Inflammatory macrophage treated with lipopolysaccharide for 4 hours (primary cell): ENCODE results near the gene SNRNP35.
"Not testable (repeated sequence)": the region's sequence is repeated elsewhere in the genome, so short reads cannot be mapped to it uniquely, and the experiment has no call there.

Experiments used
- DNase-seq: peaks from one replicate; pipeline ENCODE4 v3.0.0-alpha.2; 2020

SNRNP35 gene, protein sequence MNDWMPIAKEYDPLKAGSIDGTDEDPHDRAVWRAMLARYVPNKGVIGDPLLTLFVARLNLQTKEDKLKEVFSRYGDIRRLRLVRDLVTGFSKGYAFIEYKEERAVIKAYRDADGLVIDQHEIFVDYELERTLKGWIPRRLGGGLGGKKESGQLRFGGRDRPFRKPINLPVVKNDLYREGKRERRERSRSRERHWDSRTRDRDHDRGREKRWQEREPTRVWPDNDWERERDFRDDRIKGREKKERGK

DNA sequence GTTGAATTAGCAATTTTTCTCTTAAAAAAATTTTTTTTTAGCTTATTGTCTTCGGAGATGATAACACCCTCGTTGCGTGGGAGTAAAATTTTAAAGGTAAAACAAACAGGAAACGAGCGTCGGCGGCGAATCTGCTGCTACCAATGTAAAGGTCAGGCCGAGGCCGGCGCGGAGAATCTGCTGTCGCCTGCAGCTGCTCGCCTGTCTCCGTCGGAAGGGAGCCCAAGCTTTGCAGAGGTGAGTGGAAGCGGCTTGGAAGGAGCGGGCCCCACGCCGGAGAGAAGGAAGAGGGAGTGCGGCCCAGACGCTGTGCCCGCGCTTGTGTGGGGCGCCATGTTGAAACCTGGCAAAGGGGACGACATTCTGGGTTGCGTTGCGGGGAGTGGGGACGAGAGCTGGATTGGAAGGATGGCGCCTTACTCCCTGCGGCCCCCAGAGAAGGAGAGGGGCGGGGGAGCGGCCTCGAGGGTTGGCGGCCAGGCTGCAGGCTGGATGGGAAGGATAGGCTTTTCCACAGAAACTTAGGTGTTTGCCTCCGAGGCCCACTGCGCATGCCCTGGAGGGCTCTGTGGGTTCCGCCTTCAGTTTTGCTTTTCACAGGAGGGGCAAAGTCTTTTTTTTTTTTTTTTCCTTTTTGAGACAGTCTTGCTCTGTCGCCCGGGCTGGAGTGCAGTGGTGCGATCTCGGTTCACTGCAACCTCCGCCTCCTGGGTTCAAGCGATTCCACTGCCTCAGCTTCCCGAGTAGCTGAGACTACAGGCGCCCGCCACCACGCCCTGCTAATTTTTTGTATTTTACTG lies at the start of gene SNRNP35:
Gene SNRNP35, plus strand, starts transcription at position 160 of the 800 bp plus-strand sequence. CDS start 7,402 bp downstream, outside the sequence.
- DNase-seq, result peak; percentile 88

- not testable (repeated sequence) for DNase-seq
Observed at GRCh38 chr12:123408619-123409018, 49.3 kb upstream of the SNRNP35 start.

DNA sequence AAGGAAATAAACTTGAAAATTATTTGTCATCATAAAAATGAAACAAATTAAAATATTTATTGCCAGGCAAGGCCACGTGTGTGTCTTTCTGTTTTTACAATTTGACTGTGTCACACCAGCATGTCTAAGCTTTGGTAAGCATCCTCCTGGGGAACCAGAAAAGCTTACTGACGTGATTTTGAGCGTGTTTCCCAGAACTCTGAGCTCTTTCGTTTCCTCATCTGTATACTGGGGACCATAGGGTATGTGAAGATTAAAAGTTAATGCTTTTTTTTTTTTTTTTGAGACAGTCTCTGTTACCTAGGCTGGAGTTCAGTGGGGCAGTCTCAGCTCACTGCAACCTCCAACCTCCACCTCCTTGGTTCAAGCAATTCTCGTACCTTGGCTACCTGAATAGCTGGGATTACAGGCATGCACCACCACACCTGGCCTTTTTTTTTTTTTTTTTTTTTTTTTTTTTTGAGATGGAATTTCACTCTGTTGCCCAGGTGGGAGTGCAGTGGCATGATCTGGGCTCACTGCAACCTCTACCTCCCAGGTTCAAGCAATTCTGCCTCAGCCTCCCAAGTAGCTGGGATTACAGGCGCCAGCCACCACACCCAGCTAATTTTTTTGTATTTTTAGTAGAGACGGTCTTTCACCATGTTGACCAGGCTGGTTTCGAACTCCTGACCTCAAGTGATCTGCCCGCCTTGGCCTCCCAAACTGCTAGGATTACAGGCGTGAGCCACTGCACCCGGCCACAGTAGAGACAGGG lies 48.5 kb upstream of the SNRNP35 start:
- not testable (repeated sequence) for DNase-seq

- no peak for DNase-seq
Observed at GRCh38 chr12:123410041-123410412, 47.9 kb upstream of the SNRNP35 start.

DNA sequence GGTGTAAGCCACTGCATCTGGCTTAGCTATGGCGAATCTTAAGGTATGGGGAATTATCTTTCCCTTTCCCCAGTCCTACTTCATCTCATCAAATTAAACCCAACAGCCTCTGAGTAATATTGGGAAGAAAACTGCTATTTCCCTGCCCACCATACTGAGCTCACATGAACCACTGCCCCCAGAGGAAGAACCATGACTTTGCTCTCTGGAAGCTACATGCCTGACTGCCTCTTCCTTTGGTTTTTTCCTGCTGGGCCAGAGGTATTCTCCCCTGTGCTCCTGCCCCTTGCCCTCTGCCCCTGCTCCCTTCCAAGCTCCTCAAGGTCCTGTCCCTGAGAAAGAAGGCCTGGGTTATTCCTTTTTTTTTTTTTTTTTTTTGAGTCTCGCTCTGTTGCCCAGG lies 36.6 kb upstream of the SNRNP35 start:
- no peak for DNase-seq

DNA sequence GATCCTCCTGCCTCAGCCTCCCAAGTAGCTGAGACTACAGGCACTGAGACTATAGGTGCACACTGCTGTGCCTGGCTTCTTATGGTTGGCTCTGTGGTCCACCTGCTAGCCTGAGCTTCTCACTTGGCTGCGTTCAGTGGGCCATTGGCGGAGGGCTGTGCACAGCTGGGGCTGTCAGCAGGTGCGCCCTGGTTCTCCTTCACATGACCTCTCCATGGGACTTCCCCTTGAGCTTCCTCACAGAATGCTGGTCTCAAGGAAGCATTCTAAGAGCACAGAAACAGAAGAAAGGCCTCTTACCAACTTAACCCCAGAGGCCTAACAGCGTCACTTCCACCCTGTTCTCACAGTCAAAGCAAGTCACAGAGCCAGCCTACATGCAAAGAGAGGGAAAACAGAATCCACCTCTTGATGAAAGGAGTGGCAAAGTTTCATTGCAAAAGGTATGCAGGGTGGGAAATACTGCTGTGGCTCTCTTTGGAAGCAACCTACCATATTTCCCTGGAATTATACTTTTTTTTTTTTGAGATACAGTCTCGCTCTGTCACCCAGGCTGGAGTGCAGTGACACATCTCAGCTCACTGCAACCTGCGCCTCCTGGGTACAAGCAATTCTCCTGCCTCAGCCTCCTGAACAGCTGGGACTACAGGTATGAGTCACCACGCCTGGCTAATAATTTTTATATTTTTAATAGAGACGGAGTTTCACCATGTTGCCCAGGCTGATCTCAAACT lies 30.7 kb upstream of the SNRNP35 start:
- no peak for DNase-seq

DNA sequence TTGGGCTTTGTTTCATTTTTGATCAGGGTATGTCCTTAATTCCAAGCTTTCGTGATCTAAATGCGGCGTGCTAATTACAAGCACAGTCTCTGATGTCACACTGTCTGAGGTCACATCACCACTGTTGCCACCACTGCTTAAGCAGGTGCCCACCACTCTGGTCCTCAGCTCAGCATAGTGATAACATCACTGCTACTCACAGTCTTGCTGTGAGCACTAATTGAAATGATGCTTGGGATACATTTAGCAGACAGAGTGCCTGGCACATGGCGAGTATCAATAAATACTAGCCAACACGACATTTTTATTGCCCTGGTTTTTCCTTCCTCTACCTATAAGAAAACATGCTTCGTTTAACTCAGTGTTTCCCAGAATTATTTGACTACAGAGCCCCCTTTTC lies 29.3 kb upstream of the SNRNP35 start:
- no peak for DNase-seq

DNA sequence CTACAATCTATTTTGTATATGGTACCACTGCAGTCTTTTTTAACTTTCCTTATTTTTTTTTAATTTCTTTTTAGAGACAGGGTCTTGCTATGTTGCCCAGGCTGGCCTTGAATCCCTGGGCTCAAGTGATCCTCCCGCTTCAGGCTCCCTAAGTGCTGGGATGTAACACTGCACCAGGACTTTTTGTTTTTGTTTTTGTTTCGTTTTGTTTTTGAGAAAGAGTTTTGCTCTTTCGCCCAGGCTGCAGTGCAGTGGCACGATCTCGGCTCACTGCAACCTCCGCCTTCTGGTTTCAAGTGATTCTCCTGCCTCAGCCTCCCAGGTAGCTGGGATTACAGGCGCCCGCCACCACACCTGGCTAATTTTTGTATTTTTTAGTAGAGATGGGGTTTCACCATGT lies 28.8 kb upstream of the SNRNP35 start:
- not testable (repeated sequence) for DNase-seq

DNA sequence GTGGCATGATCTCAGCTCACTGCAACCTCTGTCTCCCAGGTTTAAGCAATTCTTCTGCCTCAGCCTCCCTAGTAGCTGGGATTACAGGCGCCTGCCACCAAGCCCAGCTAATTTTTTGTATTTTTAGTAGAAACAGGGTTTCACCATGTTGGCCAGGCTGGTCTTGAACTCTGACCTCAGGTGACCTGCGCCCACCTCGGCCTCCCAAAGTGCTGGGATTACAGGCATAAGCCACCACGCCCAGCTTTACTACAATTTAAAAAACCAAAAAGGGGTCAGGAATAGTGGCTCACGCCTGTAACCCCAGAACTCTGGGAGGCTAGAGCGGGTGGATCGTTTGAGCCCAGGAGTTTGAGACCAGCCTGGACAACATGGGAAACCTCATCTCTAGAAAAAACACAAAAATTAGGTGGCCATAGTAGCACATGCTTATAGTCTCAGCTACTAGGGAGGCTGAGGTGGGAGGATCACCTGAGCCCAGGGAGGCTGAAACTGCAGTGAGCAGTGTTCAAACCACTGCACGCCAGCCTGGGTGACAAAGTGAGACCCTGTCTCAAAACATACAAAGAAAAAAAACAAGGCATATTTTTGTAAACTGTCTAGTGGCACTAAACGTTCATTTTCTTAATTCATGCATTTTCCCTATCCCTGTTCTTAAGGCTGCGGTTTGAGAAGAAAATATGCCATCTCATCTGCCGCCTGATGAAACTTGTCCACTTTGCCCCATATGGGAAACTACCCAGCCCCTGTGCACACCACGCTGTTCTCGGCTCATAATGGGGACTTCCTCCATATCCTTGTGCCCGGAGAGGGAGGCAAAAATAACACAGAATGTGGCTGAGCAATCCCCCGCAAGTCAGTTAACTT lies 25.8 kb upstream of the SNRNP35 start:
- peak; percentile 95 for DNase-seq

DNA sequence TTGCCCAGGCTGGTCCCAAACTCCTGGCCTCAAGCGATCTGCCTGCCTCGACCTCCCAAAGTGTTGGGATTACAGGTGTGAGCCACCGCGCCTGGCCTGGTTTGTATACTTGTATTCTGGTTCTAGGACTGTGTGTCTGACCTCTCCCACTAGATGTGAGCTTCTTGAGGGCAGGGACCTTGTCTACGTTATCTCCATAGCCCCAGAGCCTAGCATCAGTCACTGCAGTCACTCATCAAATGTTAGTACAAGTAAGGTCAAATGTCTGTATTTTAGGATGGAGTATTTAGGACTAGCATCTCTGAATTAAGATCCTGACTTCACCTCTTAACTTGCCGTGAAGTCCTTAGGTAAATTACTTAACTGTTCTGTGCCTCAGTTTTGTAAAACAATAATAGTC lies 24.3 kb upstream of the SNRNP35 start:
- no peak for DNase-seq

- DNase-seq, result no peak
Observed at GRCh38 chr12:123435636-123436016, 22.3 kb upstream of the SNRNP35 start.

DNA sequence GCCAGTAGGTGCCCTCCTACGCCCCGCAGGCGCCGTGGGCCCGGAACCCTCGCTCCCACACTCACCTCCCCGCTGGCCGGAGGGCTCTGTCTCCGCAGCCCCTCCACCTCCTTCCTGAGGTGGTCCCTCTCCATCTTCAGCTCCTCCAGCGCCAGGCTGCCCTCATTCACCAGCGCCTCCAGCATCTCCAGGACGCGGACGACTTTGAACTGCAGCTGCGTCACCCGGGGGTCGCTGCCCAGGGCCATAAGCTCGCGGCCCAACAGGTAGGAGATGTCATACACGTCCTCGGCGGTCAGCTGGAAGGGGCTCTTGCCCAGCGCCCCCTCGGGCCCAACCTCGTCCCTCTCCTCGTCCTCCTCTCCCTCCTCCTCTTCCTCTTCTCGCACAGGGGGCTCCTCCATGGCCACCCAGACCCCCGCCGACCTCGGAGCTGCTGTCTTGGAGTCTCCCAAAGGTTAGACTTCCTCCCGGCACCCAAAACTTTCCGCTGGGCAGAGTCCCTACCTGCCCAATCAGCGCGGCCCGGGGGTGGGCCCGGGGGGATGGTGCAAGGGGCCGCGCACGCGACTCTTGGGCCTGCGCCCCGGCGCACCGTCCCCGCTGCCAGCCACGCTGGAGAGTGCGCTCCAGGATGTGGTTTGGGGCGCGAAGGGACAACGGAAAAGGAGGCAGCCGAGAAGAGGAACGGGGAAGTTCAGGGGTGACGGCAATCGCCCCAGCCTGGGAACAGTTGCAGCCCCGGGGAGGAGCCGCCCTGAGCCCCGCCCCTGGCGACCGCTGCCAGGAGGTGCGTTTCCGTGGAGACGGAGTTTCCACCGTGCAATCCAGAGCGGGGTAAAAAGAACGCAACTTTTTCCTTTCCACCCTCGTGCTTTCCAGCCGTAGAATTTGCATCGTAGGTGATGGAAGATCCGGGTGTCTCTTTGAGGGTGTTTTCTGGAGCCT lies 21.6 kb upstream of the SNRNP35 start, which contains the start of gene RILPL2:
Gene RILPL2, minus strand, starts transcription at position 668 of the 948 bp plus-strand sequence. Its CDS starts 264 bp downstream, at position 404.
- DNase-seq, result peak; percentile 98

DNA sequence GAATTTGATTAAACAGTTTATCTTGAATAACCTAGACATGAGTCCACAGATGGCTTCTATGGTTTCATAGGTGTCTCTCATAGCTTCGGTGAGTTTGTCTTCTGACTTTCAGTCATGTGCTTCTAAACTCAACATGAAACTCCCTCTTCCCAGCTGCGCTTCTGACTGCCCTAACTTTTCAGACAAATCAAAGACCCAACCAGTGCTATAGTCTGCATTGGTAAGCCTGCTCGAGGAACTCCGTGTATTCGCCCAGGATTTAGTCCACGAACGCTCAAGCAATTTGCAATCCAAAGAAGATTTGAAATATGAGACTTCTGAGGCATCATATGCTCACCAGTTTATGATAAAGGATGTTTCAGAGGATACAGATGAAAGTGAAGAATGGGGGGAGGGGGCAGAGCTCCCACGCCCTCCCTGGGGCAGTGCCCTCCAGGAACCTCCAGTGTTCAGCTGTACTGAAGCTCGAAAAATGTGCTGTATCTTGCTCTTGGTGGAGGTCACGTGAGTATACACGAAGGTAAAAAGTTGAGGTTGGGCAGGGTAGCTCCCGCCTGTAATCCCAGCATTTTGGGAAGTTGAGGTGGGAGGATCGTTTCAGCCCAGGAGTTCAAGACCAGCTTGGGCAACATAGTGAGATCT lies 16.3 kb upstream of the SNRNP35 start:
- DNase-seq, result no peak

- DNase-seq, result no peak
Observed at GRCh38 chr12:123442774-123443173, 15.2 kb upstream of the SNRNP35 start.

DNA sequence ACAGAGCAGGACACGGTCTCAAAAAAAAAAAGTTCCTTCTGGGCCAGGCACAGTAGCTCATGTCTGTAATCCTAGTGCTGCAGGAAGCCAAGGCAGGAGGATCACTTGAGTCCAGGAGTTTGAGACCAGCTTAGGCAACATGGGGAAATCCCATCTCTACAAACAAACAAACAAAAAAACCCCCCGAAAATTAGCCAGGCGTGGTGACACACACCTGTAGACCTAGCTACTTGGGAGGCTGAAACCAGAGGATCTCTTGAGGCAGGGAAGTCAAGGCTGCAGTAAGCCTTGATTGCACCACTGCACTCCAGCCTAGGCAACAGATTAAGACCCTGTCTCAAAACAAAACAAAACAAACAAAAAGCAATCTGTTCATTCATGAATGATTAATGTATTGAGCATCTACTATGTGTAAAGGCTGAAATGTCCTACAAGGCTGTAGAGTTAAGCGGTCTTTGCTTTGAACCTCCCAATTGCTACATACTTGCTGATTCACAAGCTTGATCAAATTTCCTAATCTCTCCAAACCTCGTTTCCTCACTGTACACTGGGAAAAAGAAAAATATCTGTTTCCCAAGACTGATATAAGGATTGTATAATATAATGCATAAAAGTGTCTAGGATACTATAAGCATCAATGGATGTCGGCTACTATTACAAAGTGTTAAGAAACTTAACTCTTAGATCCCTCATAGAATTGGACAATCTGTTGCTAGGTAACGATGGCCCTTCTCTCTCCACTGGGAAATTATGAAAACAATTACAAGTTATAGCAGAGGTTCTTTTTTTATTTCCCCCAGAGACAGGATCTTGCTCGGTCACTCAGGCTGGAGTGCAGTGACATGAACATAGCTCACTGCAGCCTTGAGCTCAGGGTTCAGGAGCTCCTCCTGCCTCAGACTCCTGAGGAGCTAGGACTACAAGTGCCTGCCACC lies 13.6 kb upstream of the SNRNP35 start:
- peak; percentile 92 for DNase-seq

GRCh38 chr12:123445388-123446332 lies 12.3 kb upstream of the SNRNP35 start:
- no peak for DNase-seq

- no peak for DNase-seq
Observed at GRCh38 chr12:123446333-123446713, 11.6 kb upstream of the SNRNP35 start.

GRCh38 chr12:123449249-123449733 lies 8.6 kb upstream of the SNRNP35 start:
- DNase-seq, result peak; percentile 89
